HEK293T (cell line): Measurements from ENCODE around the gene FBXO7.
A peak's percentile ranks its signal among the peaks of the same experiment; 100 is the strongest.

ENCODE experiments used
- CTCF ChIA-PET: fragments of 350-600 bp; formaldehyde crosslinking; extraction: SDS; loops from one replicate; lab custom pipeline; 2021; ENCODE audit warnings: antibody characterized with exemption, inconsistent platforms; lab: Yijun Ruan, JAX
- POLR2A ChIA-PET: fragments of 350-600 bp; formaldehyde crosslinking; extraction: SDS; loops from one replicate; lab custom pipeline; 2020; ENCODE audit warnings: antibody characterized with exemption, inconsistent platforms; lab: Yijun Ruan, JAX
- DNase-seq: peaks from one replicate; pipeline ENCODE4 v3.0.0; 2012; ENCODE audit warnings: mixed read lengths; ENCODE audit errors: extremely low spot score
- ARNT ChIP-seq: fragments of 450-650 bp; IDR thresholded peaks from 2 replicates; pipeline ENCODE4 v1.6.1; 2017; ENCODE audit warnings: mild to moderate bottlenecking
- BHLHE40 ChIP-seq: fragments of 450-650 bp; IDR thresholded peaks from 2 replicates; pipeline ENCODE4 v1.6.1; 2016; ENCODE audit warnings: mild to moderate bottlenecking, moderate library complexity, borderline replicate concordance
- CTBP1 ChIP-seq: fragments of 450-650 bp; IDR thresholded peaks from 2 replicates; pipeline ENCODE4 v1.6.1; 2016; ENCODE audit warnings: borderline replicate concordance
- ELF4 ChIP-seq: fragments of 450-650 bp; IDR thresholded peaks from 2 replicates; pipeline ENCODE4 v1.6.1; 2017; ENCODE audit warnings: antibody characterized with exemption
- FOXA1 ChIP-seq: fragments of 450-650 bp; IDR thresholded peaks from 2 replicates; pipeline ENCODE4 v1.6.1; 2016; ENCODE audit warnings: mild to moderate bottlenecking
- FOXK2 ChIP-seq: fragments of 450-650 bp; IDR thresholded peaks from 2 replicates; pipeline ENCODE4 v1.6.1; 2016; ENCODE audit warnings: mild to moderate bottlenecking
- FOXM1 ChIP-seq: fragments of 450-650 bp; IDR thresholded peaks from 2 replicates; pipeline ENCODE4 v1.6.1; 2017; ENCODE audit warnings: mild to moderate bottlenecking, borderline replicate concordance
- HDGF ChIP-seq: fragments of 450-650 bp; IDR thresholded peaks from 2 replicates; pipeline ENCODE4 v1.6.1; 2017; ENCODE audit warnings: antibody characterized with exemption, borderline replicate concordance
- L3MBTL2 ChIP-seq: fragments of 450-650 bp; conservative IDR thresholded peaks from 2 replicates; pipeline ENCODE4 v1.6.1; 2016; ENCODE audit warnings: mild to moderate bottlenecking
- LEF1 ChIP-seq: fragments of 450-650 bp; IDR thresholded peaks from 2 replicates; pipeline ENCODE4 v1.6.1; 2017; ENCODE audit warnings: mild to moderate bottlenecking, borderline replicate concordance
- NFRKB ChIP-seq: fragments of 450-650 bp; IDR thresholded peaks from 2 replicates; pipeline ENCODE4 v1.6.1; 2016; ENCODE audit warnings: mild to moderate bottlenecking, moderate library complexity
- PKNOX1 ChIP-seq: fragments of 450-650 bp; IDR thresholded peaks from 2 replicates; pipeline ENCODE4 v1.6.1; 2016
- SP1 ChIP-seq: fragments of 450-650 bp; IDR thresholded peaks from 2 replicates; pipeline ENCODE4 v1.6.1; 2017
- SUZ12 ChIP-seq: fragments of 450-650 bp; IDR thresholded peaks from 2 replicates; pipeline ENCODE4 v1.6.1; 2016; ENCODE audit warnings: mild to moderate bottlenecking
- TARDBP ChIP-seq: fragments of 450-650 bp; IDR thresholded peaks from 2 replicates; pipeline ENCODE4 v1.6.1; 2016
- ZNF384 ChIP-seq: fragments of 450-650 bp; IDR thresholded peaks from 2 replicates; pipeline ENCODE4 v1.6.1; 2016

Gene FBXO7

GRCh38 chr22:32528316-32528715 lies 53.7 kb downstream of the FBXO7 start:
- ChIA-PET POLR2A (no interaction called here), CTCF (interaction anchor here (0.8 to 2.7 kb wide), 5 partner anchors 10 to 268 kb away, joined by 3 to 29 read pairs (median 4); no protein-coding TSS in a partner anchor)
- TF ChIP-seq ELF4 (no peak), SP1 (no peak), NFRKB (no peak), L3MBTL2 (no peak), PKNOX1 (no peak), CTBP1 (no peak), FOXA1 (no peak), ARNT (no peak), FOXK2 (no peak), BHLHE40 (no peak), LEF1 (no peak), SUZ12 (no peak), HDGF (no peak)
- DNase-seq, result no peak

- CTCF ChIA-PET, result interaction anchor here (0.7 to 2.7 kb wide), 11 partner anchors 8 to 468 kb away, joined by 3 to 29 read pairs (median 3); no protein-coding TSS in a partner anchor
- peak; percentile 92 for DNase-seq
- POLR2A ChIA-PET, result interaction anchor here (0.9 to 1.3 kb wide), 3 partner anchors 10 to 274 kb away, joined by 3 to 5 read pairs (median 3); no protein-coding TSS in a partner anchor
- TF ChIP-seq BHLHE40 (no peak), SUZ12 (no peak), L3MBTL2 (no peak), FOXK2 (no peak), ZNF384 (no peak), HDGF (no peak), PKNOX1 (no peak), LEF1 (no peak), TARDBP (no peak), FOXM1 (no peak), ARNT (no peak), FOXA1 (no peak), SP1 (no peak), NFRKB (no peak), CTBP1 (no peak), ELF4 (no peak)
Observed at GRCh38 chr22:32528984-32529982, 54.7 kb downstream of the FBXO7 start.

GRCh38 chr22:32531228-32531627 lies 56.6 kb downstream of the FBXO7 start:
- no peak for DNase-seq
- TF ChIP-seq PKNOX1 (no peak), L3MBTL2 (no peak)
- ChIA-PET POLR2A (no interaction called here), CTCF (interaction anchor here (0.8 kb wide), 1 partner anchor 266 kb away, joined by 10 read pairs; no protein-coding TSS in a partner anchor)

- no peak for DNase-seq
- TF ChIP-seq ARNT (no peak), ELF4 (no peak), NFRKB (no peak), FOXM1 (no peak), BHLHE40 (no peak)
- POLR2A ChIA-PET, result no interaction called here
- CTCF ChIA-PET, result interaction anchor here (0.8 to 0.9 kb wide), 2 partner anchors 265 to 454 kb away, joined by 3 to 10 read pairs; no protein-coding TSS in a partner anchor
Observed at GRCh38 chr22:32531931-32532819, 57.6 kb downstream of the FBXO7 start.

- no peak for DNase-seq
- ChIA-PET CTCF (interaction anchor here (0.5 kb wide), 1 partner anchor 453 kb away, joined by 3 read pairs; no protein-coding TSS in a partner anchor), POLR2A (no interaction called here)
- TF ChIP-seq FOXM1 (no peak), L3MBTL2 (no peak), LEF1 (no peak), ARNT (no peak), NFRKB (no peak), FOXK2 (no peak), CTBP1 (no peak), PKNOX1 (no peak), FOXA1 (no peak), TARDBP (no peak), HDGF (no peak), ZNF384 (no peak), SP1 (no peak), SUZ12 (no peak), ELF4 (no peak)
Observed at GRCh38 chr22:32532820-32533128, 58.2 kb downstream of the FBXO7 start.
